ENCODE data around the gene RHOA.

RHOA gene

DNA sequence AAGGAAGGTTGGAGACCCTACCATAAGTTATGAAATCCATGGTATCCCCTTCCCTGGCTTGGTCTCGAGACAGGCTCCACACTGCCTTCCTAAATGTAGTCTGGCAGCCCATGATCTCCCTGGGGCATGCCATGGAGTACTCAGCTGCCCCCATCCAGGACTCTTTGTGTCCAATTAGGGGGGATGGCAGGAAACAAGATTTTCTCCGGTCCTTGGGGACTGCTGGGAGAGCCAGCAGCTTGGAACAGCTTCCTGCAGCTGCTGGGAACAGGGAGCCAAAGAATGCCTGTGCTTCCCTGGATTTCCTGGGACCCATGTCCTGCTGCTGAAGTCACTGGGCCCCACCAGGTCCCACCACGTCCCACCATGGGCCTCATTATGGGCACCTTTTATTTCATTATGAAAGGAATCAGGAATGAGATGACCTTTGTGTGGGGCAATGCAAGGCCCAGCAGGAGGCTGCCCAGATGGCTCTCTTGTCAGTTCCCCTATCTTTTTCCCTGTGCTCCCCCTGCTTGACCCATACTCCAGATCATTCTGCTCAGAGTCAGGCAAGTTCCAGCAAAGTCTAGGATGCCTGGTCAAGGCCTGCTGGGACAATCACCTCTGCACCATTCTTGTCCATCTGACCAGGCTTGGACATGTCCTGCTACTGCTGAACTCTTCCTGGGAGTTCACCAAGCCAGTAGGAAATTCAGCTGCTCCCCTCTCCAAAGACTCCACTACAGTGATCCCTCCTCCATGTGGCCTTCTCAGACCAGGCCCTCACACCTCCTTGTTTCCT, 43.3 kb upstream of the RHOA start:
- TF ChIP-seq, protein P1, sequence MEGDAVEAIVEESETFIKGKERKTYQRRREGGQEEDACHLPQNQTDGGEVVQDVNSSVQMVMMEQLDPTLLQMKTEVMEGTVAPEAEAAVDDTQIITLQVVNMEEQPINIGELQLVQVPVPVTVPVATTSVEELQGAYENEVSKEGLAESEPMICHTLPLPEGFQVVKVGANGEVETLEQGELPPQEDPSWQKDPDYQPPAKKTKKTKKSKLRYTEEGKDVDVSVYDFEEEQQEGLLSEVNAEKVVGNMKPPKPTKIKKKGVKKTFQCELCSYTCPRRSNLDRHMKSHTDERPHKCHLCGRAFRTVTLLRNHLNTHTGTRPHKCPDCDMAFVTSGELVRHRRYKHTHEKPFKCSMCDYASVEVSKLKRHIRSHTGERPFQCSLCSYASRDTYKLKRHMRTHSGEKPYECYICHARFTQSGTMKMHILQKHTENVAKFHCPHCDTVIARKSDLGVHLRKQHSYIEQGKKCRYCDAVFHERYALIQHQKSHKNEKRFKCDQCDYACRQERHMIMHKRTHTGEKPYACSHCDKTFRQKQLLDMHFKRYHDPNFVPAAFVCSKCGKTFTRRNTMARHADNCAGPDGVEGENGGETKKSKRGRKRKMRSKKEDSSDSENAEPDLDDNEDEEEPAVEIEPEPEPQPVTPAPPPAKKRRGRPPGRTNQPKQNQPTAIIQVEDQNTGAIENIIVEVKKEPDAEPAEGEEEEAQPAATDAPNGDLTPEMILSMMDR (conservative IDR thresholded peaks at IDR 0.05; ENCODE audit: low read depth, low read length), result no peak
- Histone ChIP-seq H3K9ac (no peak overlapping the region), H3K4me2 (no peak overlapping the region), H4K20me1 (ENCODE audit: insufficient read depth) (no peaks in the 10 kb centered on the region), H3K27me3 (ENCODE audit: insufficient read depth, low read depth) (no peaks in the 10 kb centered on the region), H3K79me2 (ENCODE audit: insufficient read depth, low read depth) (no peaks in the 10 kb centered on the region), H3K4me3 (IDR thresholded peaks at IDR 0.05; ENCODE audit: insufficient read depth, low read depth, low read length) (no peak overlapping the region), H3K36me3 (ENCODE audit: insufficient read depth) (no peaks in the 10 kb centered on the region), H3K4me1 (ENCODE audit: low read depth, poor library complexity, severe bottlenecking) (no peaks in the 10 kb centered on the region), H2AFZ (ENCODE audit: low read depth) (no peak overlapping the region), H3K27ac (no peak overlapping the region)

DNA sequence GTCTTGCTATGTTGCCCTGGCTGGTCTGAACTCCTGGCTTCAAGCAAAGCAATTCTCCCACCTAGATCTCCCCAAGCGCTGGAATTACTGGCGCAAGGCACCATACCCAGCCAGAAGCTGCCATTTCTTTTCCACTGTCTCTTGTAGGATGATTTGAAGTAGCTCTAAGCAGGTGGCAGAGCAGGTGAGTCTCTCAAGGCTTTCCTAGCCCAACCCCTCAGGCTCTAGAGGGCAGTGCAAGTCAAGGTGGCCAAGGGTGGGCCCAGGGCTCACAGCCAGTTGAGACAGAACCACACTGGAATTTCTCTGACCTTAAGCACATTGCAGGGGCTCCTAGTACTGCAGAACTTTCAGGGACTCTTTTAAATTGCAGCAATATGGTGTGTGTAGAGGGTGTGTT, 42.7 kb upstream of the RHOA start:
- Histone ChIP-seq H3K4me3 (IDR thresholded peaks at IDR 0.05; ENCODE audit: insufficient read depth, low read depth, low read length) (no peak overlapping the region), H3K4me1 (ENCODE audit: low read depth, poor library complexity, severe bottlenecking) (no peaks in the 10 kb centered on the region), H3K79me2 (ENCODE audit: insufficient read depth, low read depth) (no peaks in the 10 kb centered on the region), H4K20me1 (ENCODE audit: insufficient read depth) (no peaks in the 10 kb centered on the region), H2AFZ (ENCODE audit: low read depth) (no peak overlapping the region), H3K4me2 (no peak overlapping the region), H3K27me3 (ENCODE audit: insufficient read depth, low read depth) (no peaks in the 10 kb centered on the region), H3K27ac (no peak overlapping the region), H3K36me3 (ENCODE audit: insufficient read depth) (no peaks in the 10 kb centered on the region), H3K9ac (no peak overlapping the region)
- TF ChIP-seq, protein P1 (conservative IDR thresholded peaks at IDR 0.05; ENCODE audit: low read depth, low read length), result no peak

DNA sequence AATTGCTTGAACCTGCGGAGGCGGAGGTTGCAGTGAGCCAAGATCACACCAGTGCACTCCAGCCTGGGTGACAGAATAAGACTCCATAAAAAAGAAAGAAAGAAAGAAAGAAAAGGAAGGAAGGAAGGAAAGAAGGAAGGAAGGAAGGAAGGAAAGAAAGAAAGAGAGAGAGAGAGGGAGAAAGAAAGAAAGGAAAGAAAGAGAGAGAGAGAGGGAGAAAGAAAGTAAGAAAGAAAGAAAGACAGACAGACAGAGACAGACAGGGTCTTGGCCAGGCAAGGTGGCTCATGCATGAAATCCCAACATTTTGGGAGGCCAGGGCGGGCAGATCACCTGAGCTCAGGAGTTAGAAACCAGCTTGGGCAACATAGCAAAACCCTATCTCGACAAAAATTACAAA, 41.8 kb upstream of the RHOA start:
- Histone ChIP-seq H2AFZ (ENCODE audit: low read depth) (no peak overlapping the region), H3K79me2 (ENCODE audit: insufficient read depth, low read depth) (no peaks in the 10 kb centered on the region), H3K9ac (no peak overlapping the region), H3K36me3 (ENCODE audit: insufficient read depth) (no peaks in the 10 kb centered on the region), H3K27ac (no peak overlapping the region), H3K27me3 (ENCODE audit: insufficient read depth, low read depth) (no peaks in the 10 kb centered on the region), H3K4me1 (ENCODE audit: low read depth, poor library complexity, severe bottlenecking) (no peaks in the 10 kb centered on the region), H4K20me1 (ENCODE audit: insufficient read depth) (no peaks in the 10 kb centered on the region), H3K4me3 (IDR thresholded peaks at IDR 0.05; ENCODE audit: insufficient read depth, low read depth, low read length) (no peak overlapping the region), H3K4me2 (no peak overlapping the region)
- TF ChIP-seq, protein P1 (conservative IDR thresholded peaks at IDR 0.05; ENCODE audit: low read depth, low read length), result no peak

DNA sequence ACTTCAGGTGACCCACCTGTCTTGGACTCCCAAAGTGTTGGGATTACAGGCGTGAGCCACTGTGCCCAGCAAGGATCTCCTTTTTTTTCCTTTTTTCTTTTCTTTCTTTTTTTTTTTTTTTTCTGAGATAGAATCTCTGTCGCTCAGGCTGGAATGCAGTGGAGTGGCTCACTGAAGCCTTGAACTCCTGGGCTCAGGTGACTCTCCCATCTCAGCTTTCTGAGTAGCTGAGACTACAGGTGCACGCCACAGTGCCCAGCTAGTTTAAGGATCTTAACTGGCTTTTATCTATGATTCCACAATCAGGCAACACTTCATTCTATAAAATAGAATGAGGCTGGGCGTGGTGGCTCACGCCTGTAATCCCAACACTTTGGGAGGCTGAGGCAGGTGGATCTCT, 33.6 kb upstream of the RHOA start:
- Histone ChIP-seq H2AFZ (ENCODE audit: low read depth) (no peak overlapping the region), H3K4me2 (no peak overlapping the region), H3K27me3 (ENCODE audit: insufficient read depth, low read depth) (no peaks in the 10 kb centered on the region), H3K36me3 (ENCODE audit: insufficient read depth) (no peaks in the 10 kb centered on the region), H3K4me3 (IDR thresholded peaks at IDR 0.05; ENCODE audit: insufficient read depth, low read depth, low read length) (no peak overlapping the region), H4K20me1 (ENCODE audit: insufficient read depth) (no peaks in the 10 kb centered on the region), H3K9ac (no peak overlapping the region), H3K4me1 (ENCODE audit: low read depth, poor library complexity, severe bottlenecking) (peaks cover 23% of the 10 kb centered on the region), H3K27ac (no peak overlapping the region), H3K79me2 (ENCODE audit: insufficient read depth, low read depth) (no peaks in the 10 kb centered on the region)
- TF ChIP-seq, protein P1 (conservative IDR thresholded peaks at IDR 0.05; ENCODE audit: low read depth, low read length), result no peak
